GM12801 (cell line): ENCODE data around the gene NR1H3.

Experiments
- CTCF ChIP-seq: IDR thresholded peaks from one replicate; pipeline ENCODE4 v1.5.1; 2011; ENCODE audit warnings: control low read depth; ENCODE audit not compliant: insufficient read length; ENCODE audit errors: extremely low read depth

Gene NR1H3

GRCh38 chr11:47257177-47257516 is 649 bp upstream of the NR1H3 start:
- no peak for TF ChIP-seq CTCF

- TF ChIP-seq CTCF = no peak
Observed at GRCh38 chr11:47258317-47258902, 614 bp downstream of the NR1H3 start.

GRCh38 chr11:47259232-47259977 is 1.6 kb downstream of the NR1H3 start:
- TF ChIP-seq CTCF = no peak

- TF ChIP-seq CTCF = no peak
Observed at GRCh38 chr11:47260366-47260765, 2.6 kb downstream of the NR1H3 start.

GRCh38 chr11:47261291-47261800 is 3.5 kb downstream of the NR1H3 start:
- no peak for TF ChIP-seq CTCF

GRCh38 chr11:47264119-47264518 is 6.3 kb downstream of the NR1H3 start:
- TF ChIP-seq CTCF = no peak

GRCh38 chr11:47264521-47264920 is 6.7 kb downstream of the NR1H3 start:
- no peak for TF ChIP-seq CTCF
